22Rv1 (cell line): Measurements from ENCODE around the gene PIK3C2B.

Source experiments
- H3K27ac ChIP-seq: fragments of 450-650 bp; 2 replicates; pipeline ENCODE4 v1.5.1; 2017
- CTCF ChIP-seq: fragments of 450-650 bp; IDR thresholded peaks from 2 replicates; pipeline ENCODE4 v1.5.1; 2017; ENCODE audit warnings: mild to moderate bottlenecking
- ZFX ChIP-seq: fragments of 450-650 bp; IDR thresholded peaks from 2 replicates; pipeline ENCODE4 v1.6.1; 2017; ENCODE audit warnings: antibody characterized with exemption, borderline replicate concordance

The PIK3C2B gene

GRCh38 chr1:204506201-204506968 is 11.8 kb upstream of the PIK3C2B start:
- peak overlapping the region; percentile 94 for H3K27ac ChIP-seq
- no peak for TF ChIP-seq ZFX
- no peak for TF ChIP-seq CTCF

DNA sequence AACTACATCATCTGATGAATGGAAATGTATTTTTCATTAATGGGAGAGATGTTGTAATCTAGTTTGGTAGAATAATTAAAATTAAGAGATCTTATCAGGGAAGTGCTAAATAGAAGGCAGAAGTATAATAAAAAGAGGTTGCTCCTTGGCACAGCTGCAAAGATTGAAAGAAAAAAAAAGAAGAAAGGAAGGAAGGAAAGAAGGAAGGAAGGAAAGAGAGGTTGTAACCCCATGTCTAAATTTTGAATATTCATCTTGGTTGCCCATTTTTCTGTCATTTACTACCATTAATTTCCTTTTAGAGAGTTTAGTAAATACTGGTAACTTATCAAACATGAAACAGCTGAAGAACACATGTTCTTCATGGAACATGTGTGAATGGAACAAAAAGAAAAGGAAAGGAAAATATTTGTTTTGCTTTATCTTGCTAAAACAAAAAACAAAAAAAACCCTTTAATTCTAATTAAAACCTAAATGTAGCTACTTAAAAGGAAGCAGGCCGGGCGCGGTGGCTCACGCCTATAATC is 11.1 kb upstream of the PIK3C2B start:
- peak overlapping the region; percentile 94 for H3K27ac ChIP-seq
- TF ChIP-seq CTCF (no peak), ZFX (no peak)

DNA sequence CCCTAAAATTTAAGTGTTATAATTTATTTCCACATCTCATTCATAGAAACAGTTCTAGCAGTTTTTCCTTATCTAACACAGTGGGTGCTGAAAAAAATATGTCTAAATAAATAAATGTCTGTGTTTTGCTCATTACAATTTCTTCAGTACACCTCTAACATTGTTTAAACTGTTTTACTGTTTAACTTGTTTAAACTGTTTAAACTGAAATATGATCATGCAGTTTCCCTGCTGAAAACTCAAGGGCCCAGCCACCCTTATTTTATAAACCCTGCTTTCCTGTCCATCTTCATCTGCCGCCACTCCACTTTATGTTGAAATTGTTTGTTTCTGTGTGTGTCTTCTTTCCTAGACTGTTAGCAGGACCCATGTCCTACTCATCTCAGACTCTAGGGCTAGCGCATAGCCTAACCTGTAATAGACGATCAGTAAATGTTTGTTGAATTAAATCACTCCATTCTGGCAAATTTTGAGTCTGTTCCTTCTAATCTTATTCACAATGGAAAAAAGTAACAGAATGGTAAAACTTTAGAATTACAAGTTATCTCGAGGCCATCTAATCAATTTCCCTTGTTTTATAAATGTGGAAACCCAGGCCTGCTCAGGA is 9.4 kb upstream of the PIK3C2B start:
- no peak for TF ChIP-seq CTCF
- TF ChIP-seq ZFX: no peak
- no peak overlapping the region; the same call in 1 of the 2 replicates for H3K27ac ChIP-seq

- TF ChIP-seq CTCF (peak; percentile 92), ZFX (no peak)
- no peak overlapping the region; the same call in 1 of the 2 replicates for H3K27ac ChIP-seq
Measured at GRCh38 chr1:204503122-204503912, 8.7 kb upstream of the PIK3C2B start.

DNA sequence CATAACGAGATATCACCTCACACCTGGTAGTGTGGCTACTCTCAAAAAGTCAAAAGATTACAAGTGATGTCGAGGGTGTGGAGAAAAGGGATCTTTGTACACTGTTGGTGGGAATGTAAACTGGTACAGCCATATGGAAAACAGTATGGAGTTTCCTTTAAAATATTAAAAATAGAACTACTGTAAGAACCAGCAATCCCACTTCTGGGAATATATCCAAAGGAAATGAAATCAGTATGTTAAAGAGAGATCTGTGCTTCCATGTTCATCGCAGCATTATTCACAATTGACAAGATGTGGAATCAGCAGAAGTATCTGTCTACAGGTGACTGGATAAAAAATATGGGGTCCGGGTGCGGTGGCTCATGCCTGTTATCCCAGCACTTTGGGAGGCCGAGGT is 7.6 kb upstream of the PIK3C2B start:
- H3K27ac ChIP-seq: no peak overlapping the region
- TF ChIP-seq CTCF (no peak), ZFX (no peak)

DNA sequence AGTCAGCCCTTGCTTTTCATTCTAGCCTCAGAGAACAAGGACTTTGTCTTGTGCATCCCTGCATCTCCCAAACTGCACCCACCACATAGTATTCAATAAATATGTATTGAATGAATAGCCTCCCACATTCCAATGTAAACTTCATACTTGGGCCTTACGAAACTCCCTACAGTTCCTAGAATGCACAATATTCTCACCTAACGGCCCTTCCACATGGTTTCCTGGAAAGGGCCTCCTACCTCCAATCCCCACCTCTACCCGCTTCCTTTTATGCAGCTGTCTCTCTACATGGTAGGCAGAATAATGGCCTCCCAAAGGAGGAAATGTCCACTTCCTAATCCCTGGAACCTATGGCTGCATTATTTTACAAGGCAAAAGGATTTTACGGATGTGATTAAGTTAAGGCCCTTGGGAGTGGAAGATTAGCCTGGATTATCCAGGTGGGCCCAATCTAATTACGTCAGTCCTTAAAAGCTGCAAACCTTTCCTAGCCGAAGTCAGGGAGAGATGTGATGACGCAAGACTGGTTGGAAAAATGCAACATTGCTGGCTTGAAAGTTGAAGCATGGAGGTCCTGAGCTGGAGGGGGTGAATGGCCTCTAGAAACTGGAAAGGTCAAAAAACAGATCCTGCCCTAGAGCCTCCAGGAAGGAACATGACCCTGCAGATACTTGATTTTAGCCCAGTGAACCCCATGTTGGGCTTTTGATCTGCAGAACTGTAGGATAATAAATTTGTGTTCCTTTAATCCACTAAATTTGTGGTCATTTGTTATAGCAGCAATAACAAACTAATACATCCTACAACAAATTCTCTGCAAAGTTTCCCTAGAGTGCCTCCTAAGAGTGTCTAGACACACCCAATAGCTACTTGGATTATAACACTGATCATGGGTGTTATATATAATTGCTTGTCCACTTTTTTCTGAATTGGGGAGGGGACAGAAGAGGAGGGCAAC is 5.2 kb upstream of the PIK3C2B start:
- TF ChIP-seq CTCF (no peak), ZFX (no peak)
- H3K27ac ChIP-seq: no peak overlapping the region
